HK-2 (cell line): ENCODE data around the gene MCCC2.
A peak's percentile ranks its signal among the peaks of the same experiment; 100 is the strongest.
"Not testable (repeated sequence)": the region's sequence is repeated elsewhere in the genome, so short reads cannot be mapped to it uniquely, and the experiment has no call there.

ENCODE experiments used
- DNase-seq: peaks from one replicate; pipeline ENCODE4 v3.0.0-alpha.2; 2018; ENCODE audit not compliant: unreplicated experiment

MCCC2 gene

DNA sequence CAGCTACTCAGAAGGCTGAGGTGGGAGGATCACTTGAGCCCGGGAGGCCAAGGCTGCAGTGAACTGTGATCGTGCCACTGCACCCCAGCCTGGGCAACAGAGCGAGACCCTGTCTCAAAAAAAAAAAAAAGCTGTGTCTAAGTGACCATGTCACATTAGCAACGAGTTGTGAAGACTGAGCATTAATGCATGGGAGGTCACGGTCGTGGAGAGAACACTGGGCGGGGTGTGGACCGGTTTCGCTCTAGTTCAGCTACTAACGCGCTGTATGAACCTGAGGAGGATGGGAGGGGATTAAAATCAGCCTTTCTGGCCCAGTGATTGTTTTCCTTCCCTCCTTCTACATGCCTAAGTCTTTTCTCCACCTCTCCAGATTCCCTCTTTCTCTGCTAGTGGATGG is 75.2 kb downstream of the MCCC2 start:
- DNase-seq, result no peak

DNA sequence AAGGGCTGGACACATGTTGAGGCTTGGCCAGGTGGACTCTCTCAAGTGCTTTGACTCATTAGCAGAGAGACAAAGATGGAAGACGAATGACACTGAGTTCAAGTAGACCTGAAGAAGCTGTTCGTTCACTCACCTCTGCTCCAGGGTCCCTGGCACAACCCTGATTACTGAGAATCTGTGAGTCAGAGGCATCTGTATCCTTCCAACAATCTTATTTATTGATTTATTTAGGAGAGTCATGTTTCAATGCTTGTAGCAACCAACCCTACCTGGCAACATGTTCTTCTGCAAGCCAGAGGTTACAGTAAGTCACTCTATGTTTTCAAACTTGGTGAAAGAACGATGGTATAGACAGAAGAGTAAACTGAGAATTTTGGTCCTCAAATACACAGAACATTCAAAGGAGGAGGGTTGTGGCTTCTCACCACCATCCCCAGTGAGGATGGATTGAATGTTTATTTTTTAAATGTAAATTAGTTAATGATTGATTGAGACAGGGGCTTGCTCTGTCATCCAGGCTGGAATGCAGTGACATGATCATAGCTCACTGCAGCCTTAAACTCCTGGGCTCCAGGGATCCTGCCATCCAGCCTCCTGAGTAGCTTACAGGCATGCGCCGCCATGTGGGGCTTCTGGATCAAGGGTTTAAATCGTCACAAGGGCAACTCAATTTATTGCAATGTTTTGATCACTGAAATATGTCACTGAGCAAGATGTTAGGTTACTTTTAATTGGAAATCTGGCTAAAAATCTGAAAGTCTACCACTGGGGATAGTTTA is 76.2 kb downstream of the MCCC2 start:
- no peak for DNase-seq

DNA sequence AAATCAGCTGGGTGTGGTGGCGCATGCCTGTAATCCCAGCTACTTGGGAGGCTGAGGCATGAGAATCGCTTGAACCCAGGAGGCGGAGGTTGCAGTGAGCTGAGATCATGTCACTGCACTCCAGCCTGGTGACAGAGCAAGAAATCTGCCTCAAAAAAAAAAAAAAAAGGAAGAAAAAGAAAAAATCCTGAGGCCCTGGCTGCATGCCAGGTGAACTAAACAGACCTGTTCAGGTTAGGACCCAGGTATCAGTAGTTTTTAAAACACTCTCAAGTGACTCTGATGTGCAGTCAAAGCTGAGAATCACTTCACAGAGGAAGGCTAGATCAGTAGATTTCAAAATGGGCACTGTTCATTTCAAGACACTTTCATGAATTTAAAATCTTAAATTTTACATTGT is 77.5 kb downstream of the MCCC2 start:
- not testable (repeated sequence) for DNase-seq

DNA sequence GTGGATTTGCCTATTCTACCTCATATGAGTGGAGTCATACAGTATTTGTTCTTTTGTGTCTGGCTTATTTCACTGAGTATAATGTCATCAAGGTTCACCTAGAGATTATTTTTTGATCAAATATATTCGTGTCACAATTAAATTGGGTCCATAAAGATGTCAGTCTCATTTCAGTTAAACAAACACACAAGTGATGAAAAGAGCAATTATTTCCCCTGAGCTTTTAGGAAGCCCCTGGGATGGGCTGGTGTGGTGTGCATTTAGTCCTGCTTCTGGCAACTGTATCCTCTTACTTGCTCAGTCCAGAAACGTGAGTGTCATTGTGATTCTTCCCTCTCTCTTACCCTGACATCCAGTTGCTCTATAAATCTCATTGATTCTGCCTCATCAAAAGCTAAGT is 79.2 kb downstream of the MCCC2 start:
- no peak for DNase-seq

DNA sequence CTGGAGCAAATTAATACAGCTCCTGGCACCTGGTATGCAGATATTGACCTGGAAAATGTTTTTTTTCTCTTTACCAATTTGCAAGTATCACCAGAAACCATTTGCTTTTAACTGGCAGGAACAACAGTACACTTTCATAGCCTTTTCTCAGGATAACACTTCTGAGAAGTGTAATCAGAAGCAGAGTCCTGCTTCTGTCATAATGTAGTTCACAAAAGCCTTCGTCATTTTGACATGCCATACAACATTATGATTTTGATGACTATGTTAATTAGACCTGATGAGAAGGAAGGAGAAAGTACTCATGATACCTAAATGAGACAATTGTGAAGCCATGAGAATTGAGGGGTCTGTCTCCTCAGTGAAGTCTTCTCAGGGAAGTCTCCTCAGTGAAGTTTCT is 90.8 kb downstream of the MCCC2 start:
- DNase-seq, result no peak

DNA sequence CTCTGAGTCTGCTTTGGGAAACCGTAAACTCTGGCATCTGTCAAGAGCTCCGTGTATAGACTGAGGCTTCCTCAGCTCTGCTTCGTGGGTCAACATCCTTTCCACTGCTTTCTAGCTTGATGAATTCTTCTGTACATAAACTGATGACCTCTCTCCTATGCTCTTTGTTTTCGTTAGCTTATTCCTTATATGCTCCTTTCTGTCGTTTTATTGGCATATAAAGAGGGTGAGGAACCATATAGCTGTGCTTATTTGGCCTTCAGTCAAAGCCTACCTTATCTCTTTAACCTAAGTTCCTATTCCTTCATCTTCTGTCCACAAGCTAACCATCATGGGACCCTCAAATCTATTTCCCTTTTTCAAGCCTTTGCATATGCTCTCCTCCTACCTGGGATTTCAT is 92.6 kb downstream of the MCCC2 start:
- no peak for DNase-seq

DNA sequence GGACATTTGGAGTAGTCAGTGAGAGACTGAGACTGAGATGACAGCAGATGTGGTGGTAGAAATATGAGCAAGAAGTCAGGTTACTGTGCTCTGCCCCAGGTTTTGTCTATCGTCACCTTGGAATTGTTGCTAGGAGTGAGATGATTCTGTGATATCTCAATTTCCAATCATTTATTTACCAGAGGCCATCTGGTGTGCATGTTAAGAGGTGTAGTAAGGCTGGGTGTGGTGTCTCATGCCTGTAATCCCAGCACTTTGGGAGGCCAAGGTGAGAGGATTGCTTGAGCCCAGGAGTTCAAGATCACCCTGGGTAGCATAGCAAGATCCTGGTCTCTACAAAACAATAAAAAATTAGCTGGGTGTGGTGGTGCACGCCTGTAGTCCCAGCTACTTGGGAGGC is 93.4 kb downstream of the MCCC2 start:
- no peak for DNase-seq

DNA sequence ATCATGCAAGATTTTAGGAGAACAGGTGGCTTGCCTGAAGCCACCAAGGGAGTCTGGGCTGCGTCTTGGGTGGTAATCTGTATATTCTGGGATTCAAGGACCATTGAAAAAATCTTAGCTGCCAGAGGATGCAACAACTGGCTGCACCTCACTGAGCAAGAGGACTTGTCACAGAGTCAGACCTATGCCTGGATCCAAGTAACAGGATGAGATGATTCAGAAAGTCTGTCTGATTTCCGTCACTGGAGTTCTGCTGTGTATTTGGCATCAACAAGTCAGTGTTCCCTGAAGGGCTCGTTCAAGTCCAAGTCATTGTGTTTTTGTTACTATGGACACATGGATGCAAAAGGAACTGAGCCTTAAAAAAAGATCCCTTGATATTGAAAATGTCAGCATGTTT is 94.2 kb downstream of the MCCC2 start:
- no peak for DNase-seq

DNA sequence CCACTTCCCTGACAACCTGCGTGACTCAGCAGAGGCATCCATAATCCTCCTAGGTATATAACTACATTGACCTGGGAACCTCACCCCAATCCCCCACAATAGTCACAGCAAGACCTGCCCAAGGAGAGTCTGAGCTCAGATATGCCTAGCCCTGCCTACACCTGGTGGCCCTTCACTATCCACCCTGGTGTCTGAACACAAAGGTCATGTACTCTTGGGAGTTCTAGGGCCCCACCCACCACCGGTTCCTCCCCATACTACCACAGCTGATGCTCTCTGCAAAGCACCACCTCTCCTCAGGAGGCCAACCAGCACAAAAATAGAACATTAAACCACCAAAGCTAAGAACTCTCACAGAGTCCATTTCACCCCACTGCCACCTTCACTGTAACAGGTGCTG is 97.2 kb downstream of the MCCC2 start:
- DNase-seq, result no peak

DNA sequence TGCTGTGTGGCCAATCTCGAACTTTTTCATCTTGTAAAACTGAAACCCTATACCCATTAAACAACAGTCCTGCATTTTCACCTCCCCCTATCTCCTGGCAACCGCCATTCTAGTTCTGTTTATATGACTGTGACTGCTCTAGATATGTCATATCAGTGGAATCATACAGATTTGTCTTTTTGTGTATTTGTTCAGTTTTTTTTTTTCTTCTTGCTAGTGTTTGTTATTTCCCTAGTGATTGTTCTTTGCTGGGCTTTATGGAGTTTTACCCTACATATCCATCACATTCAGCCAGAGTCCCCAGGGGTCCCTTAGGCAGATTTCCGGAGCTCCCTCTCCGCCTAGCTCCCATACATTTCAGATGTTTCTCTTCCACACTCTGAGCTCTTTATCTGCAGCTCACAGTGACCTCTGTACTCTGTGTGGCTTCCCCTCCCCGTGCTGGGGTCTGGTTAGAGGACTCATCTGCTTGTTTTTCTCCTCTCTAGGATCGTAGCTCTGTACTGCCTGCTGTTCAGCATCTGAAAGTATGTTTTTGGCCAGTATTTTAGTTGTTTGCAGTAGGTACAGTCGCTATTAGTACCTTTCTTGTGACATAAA is 106.8 kb downstream of the MCCC2 start:
- no peak for DNase-seq

DNA sequence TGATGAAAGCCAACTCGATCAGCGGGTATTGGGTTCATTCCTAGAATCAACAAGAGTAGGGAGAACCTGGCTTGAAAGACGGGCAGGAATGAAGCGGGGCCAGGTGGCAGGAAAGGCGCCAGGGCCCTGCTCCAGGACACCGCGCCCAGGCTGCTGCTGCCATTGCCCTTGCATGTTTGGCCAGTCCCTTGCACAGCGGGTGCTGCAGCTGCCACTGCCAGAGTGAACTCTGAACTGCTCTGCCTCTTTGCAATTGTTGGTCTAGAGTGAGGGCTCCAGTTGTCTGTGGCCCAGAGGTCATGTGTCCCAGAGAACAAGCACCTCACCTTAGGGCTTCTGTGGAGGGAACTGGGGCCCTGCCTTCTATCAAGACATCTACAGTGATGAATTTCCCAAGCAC is 107.9 kb downstream of the MCCC2 start:
- DNase-seq, result no peak

DNA sequence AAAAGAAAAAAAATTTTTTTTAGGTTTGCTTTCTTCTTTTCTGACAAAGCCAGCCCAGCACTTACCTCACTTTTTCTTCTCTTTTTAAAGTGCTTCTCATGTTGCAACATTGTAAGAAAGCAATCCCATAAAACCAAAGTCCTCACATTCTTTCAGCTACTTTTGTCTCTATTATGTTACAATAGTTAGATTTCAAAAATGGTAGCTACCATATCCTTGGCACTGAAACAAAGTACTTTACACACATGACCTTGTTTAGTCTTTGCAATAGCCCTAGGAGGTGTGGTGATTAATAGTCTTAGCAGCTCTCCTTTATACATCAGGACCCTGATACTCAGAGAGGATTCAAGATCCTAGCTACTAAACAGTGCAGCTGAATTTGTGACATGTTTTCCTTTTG is 108.5 kb downstream of the MCCC2 start:
- DNase-seq, result no peak

DNA sequence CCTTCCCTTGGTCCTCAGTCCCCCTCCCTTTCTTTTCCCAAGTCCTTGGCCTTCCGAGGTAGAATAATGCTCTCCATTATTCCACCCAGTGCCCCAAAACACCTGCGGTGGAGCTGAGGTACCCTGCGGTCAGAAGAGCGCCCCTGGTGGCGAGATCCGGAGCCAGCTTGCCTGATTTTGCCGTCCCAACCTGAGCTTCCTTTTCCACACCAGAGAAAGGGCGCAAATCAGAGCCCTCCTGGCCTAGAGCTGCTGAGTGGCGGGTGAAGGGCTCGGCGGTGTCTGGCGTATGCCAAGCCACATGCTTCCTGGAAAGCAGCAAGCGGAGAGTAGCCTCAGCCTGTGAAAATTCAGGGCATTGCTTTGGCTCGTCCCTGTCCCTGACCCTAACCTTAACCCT is 110.8 kb downstream of the MCCC2 start:
- DNase-seq, result no peak

DNA sequence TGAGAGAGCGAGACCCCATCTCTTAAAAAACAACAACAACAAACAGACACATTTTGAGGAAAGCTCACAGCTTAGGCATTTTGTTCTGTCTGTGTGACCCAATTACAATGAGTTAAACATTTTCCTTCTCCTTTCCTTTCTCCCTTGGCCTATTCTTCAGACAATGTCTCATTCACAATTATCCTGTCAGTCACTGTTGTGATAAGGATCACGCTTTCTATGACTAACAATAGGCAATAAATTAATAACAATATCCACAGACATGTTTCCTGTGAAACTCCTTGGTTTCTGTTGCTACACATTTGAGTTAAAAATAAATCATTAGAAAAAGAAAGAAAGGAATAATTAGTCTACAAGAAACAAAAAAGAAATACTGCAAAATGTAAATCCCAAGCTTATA is 112.1 kb downstream of the MCCC2 start:
- DNase-seq, result no peak

DNA sequence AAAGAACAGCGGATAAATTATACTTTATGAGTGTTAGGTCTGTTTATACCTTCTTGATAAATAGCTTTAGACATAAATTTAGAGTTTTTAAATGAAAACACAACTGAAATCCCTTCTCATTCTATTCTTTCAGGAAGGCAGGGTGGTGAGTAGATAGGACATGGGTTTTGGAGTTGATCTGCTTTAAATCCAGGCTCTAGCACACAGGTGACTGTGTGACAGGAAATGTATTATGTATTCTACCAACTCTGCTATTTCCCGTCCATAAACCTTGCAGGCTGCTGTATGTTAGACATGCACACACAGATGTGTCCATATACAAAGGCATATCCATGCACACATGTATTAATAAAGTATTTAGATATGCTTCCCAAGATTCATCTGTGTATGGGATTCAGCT is 112.6 kb downstream of the MCCC2 start:
- DNase-seq, result no peak

DNA sequence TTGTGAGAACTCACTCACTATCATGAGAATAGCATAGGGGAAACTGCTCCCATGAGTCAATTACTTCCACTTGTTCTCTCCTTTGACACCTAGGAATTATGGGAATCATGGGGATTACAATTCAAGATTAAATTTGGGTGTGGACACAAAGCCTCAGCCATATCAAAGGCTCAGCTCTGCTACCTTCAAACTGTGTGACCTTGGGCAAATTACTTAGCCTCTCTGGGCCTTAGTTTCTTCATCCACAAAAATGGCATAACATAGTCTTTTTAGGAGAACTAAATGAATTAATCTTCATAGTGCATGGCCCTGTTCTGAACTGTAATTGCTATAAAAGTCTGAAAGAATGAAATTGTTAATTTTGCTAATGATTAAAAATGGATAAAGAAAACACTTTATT is 113.7 kb downstream of the MCCC2 start:
- DNase-seq, result no peak

DNA sequence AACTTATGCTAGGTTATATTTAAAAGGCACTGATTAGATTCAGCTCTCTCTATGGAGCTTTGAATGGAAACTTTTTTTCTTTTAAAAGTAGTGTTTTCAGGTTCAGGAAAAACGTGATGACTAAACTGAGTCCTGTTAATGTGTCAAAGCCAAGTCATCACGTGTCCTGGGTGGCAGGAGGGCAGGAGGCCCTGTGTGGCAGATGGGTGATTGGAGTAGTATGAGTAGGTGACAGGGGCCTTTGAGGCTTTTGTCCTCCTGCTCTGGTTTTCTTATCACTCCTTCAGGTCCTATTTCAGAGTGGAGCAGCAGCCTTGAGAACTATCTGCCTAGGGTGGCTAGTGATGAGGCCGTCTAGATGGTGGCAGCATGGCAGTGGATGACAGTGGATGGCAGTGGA is 114.3 kb downstream of the MCCC2 start:
- peak; percentile 12 for DNase-seq

DNA sequence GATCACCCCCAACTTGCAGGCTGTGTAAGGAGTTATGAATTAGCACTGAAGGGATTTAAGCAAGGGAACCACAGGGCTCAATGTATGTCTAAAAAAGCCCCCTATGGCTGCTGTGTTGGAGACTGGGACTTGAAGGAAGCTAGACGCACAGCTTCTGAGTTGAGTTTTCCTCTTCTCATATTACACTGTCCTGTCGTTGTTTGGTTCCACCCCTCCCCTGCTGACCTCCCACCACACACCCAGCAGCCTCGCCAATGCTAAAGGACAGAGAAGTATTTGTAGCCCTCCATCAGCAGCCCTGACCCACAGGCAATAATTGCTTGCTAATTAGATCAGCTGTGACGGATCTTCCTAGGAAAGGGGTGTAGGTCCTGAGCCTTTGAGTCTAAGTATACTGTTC is 116.8 kb downstream of the MCCC2 start:
- no peak for DNase-seq

DNA sequence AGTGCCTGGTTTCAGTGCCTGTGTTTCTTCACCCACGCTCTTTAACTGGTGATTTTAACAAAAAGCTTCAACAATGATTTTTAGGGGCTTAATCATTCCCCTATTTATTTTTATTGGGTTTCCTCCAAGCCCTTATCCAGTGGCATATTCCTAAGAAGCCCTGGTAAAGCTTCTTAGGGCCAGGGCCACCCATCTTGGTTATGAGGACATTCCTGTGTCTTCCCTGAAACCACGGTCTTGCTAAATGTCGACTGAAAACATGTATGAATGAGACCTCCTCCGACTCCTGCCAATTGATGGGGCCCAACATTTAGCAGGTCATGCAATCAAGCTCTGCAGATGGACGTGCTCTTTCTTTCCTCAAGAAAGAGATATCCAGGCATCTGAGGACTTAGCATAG is 118.3 kb downstream of the MCCC2 start:
- no peak for DNase-seq

DNA sequence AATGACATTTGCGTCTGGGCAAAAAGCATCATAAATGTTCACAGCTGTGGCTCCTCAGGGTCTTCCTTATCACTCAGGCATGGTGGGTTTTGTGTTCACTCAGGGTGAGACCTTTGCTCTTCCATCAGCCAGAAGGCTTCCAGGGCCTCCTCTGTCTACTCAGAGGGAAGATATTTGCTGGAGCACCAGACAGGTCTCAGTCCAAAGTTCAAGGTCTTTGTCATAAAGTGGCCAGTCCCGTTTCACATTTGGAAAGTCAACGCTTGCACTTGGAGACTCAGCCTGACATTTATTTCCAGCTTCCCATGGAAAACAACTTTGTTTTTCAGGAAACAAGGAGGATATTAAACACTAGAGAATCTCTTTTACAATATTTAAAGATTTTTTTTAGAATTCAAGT is 119.8 kb downstream of the MCCC2 start:
- DNase-seq, result no peak
